Tibial nerve (tissue), 4 donors: ENCODE results near the gene XRCC4.

Experiments used
- EP300 ChIP-seq, 2 donors: sonication (generic); formaldehyde crosslinking; IDR thresholded peaks; one replicate each; pipeline ENCODE4 v1.6.1; 2017; ENCODE audit warnings: antibody characterized with exemption in 2 of 2, mild to moderate bottlenecking in 1 of 2
- POLR2A ChIP-seq, 2 donors: fragments of 450-650 bp; IDR thresholded peaks; one replicate each; pipeline ENCODE4 v1.6.1; 2017; ENCODE audit warnings: antibody characterized with exemption in 2 of 2, mild to moderate bottlenecking in 2 of 2, moderate library complexity in 2 of 2
- TF ChIP-seq, protein P1 (sequence below), 5 experiments: fragments of 200-600 bp in 3 of 5; fragments of 450-650 bp in 2 of 5; sonication (generic) in 3 of 5; IDR thresholded peaks; one replicate each; pipeline ENCODE4 v1.5.1; 2016 to 2019; ENCODE audit warnings: antibody characterized with exemption in 5 of 5, mild to moderate bottlenecking in 3 of 5, moderate library complexity in 2 of 5

DNA sequence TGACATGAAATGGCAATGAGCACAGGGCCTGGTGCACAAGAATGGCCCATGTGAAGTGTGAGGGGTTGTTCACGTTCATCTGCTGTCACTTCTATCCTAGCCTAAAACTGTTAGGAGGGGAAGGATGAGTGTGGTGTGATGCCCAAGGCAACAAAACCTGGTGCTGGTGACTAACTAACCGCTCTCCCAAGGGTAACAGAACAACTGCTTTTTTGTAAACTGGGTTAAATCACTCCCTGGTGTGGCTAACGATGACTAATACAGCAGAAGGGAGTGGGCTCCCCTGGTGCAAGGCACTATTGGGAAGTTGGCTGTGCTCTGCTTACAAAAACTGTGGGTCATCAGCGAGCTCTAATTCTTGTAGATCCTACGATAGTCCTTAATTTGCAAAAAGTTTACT is 291.0 kb downstream of the XRCC4 start:
- TF ChIP-seq, protein P1, sequence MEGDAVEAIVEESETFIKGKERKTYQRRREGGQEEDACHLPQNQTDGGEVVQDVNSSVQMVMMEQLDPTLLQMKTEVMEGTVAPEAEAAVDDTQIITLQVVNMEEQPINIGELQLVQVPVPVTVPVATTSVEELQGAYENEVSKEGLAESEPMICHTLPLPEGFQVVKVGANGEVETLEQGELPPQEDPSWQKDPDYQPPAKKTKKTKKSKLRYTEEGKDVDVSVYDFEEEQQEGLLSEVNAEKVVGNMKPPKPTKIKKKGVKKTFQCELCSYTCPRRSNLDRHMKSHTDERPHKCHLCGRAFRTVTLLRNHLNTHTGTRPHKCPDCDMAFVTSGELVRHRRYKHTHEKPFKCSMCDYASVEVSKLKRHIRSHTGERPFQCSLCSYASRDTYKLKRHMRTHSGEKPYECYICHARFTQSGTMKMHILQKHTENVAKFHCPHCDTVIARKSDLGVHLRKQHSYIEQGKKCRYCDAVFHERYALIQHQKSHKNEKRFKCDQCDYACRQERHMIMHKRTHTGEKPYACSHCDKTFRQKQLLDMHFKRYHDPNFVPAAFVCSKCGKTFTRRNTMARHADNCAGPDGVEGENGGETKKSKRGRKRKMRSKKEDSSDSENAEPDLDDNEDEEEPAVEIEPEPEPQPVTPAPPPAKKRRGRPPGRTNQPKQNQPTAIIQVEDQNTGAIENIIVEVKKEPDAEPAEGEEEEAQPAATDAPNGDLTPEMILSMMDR (IDR thresholded peaks at IDR 0.05) = no peak
- TF ChIP-seq POLR2A (IDR thresholded peaks at IDR 0.05) (no peak), EP300 (IDR thresholded peaks at IDR 0.05) (peak in 1 of 2 donors; percentile 37)
